NCI-H774 (cell line): ENCODE data around the gene JAZF1.
"Not testable (repeated sequence)": the region's sequence is repeated elsewhere in the genome, so short reads cannot be mapped to it uniquely, and the experiment has no call there.

Experiments used
- DNase-seq: peaks from one replicate; lab custom pipeline; 2025; lab: John Stamatoyannopoulos, UW

The JAZF1 gene

GRCh38 chr7:28041508-28042314, 138.9 kb downstream of the JAZF1 start:
- DNase-seq: no peak

- DNase-seq: no peak
Measured at GRCh38 chr7:28038175-28038797, 142.3 kb downstream of the JAZF1 start.

- DNase-seq: no peak
Measured at GRCh38 chr7:28037220-28038010, 143.2 kb downstream of the JAZF1 start.

GRCh38 chr7:28036696-28037095, 143.9 kb downstream of the JAZF1 start:
- DNase-seq: no peak

- no peak for DNase-seq
Measured at GRCh38 chr7:28033386-28033785, 147.2 kb downstream of the JAZF1 start.

GRCh38 chr7:28032738-28033380, 147.7 kb downstream of the JAZF1 start:
- DNase-seq: no peak

GRCh38 chr7:28029051-28029450, 151.5 kb downstream of the JAZF1 start:
- no peak for DNase-seq

- no peak for DNase-seq
Measured at GRCh38 chr7:28028471-28028870, 152.1 kb downstream of the JAZF1 start.

GRCh38 chr7:28026237-28026636, 154.4 kb downstream of the JAZF1 start:
- no peak for DNase-seq

- DNase-seq: no peak
Measured at GRCh38 chr7:28024786-28025334, 155.7 kb downstream of the JAZF1 start.

- peak; percentile 70 for DNase-seq
Measured at GRCh38 chr7:28020302-28020940, 160.2 kb downstream of the JAZF1 start.

- DNase-seq: no peak
Measured at GRCh38 chr7:28018856-28019465, 161.6 kb downstream of the JAZF1 start.

DNA sequence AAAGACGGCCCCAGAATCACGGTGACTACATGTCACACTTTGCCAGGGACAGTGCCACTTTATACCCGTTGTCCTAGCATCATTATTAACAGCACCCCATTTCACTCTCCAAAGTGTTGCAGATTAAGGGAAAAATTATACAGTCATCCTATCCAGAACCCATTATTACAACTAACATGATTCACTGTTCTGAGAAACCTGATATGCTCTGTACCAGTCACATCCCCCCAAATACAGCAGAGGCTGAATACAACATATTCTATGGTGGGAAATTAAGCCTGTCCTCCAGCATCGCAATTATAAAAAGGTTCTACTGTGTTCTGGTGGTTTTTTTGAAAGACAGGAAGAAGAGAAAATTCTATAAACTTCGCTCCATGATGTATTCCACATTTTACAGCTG, 162.1 kb downstream of the JAZF1 start:
- DNase-seq: no peak

GRCh38 chr7:28018020-28018419, 162.6 kb downstream of the JAZF1 start:
- no peak for DNase-seq

- no peak for DNase-seq
Measured at GRCh38 chr7:28017372-28017771, 163.2 kb downstream of the JAZF1 start.

GRCh38 chr7:28016297-28016696, 164.3 kb downstream of the JAZF1 start:
- no peak for DNase-seq

DNA sequence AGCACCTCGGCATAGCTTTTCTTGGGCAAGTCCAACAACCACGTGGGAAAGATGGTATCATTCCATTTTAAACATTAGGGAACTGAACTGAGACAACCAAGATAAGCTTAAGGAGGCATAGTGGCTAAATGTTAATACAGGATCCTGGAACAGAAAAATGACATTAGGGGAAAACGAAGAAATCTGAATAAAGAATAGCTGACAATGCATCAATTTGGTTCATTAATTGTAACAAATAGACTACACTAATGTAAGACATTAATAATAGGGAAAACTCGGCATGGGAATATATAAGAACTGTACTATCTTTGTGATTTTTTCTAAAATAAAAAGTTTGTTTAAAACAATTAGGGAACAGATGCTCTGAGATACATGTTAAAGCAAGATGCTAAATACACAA, 165.4 kb downstream of the JAZF1 start:
- no peak for DNase-seq

- not testable (repeated sequence) for DNase-seq
Measured at GRCh38 chr7:28014340-28014739, 166.3 kb downstream of the JAZF1 start.

DNA sequence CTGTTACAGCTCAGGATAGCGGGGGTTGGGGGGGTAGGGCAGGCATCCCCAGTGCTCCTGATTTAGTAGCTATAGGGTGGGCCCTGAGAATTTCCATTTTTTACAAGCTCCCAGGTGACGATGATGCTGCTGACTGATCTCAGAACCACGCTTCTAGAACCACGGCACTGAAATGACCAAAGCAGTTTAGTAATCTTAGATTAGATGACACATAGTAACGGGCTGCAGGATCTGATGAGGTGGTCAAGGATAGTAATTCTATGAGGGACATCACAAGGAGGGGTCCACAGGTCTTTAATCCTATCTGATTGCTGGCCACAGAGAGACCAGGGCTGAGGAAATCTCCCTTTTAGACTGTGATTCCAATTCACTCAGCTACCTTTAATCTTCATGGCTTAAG, 167.2 kb downstream of the JAZF1 start:
- no peak for DNase-seq

DNA sequence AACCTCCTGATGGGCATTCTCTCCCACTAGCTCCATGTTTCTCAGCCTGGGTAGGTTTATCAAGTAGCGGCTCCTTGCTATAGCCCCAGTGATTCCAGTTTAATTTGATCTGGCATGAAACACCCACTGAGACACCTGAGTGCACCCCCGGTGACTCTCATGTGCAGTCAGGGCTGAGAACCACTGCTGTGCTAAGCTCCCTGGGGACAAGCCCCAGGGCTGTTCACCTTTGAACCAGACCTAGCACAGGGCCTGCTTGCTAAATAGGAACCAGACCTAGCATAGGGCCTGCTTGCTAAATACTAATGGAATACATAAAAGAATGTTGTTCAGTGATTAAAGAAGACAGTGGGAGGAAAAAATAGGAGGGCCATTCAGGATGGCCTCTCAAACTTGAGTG, 167.6 kb downstream of the JAZF1 start:
- no peak for DNase-seq

DNA sequence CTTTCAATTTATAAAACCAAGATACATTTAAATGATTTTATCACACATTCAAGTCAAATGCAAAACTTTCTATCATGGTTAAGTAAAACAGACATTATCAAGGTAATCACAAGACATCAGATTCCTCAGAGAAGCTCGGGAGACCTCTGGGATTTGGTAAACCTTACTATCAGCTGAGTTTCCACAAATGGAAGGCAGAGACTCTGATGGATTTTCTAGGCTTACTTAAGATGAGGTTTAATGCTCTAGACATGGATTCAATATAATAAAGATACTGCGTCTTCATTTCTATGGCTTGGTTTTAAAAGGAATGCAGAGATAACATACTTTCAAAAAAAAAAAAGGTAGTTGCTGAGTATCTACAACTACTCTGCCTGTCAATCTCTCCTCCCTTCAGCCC, 171.7 kb downstream of the JAZF1 start:
- DNase-seq: no peak
